GM12878 (cell line): ENCODE results near the gene ANKS1A. TPM values are rescaled to one million over a fixed set of nuclear protein-coding genes. Genes with fewer than 3 reads are reported as not detected.
A peak's percentile ranks its signal among the peaks of the same experiment; 100 is the strongest.

ENCODE experiments used
- ATAC-seq: fragments of 200-7000 bp; cut with Tn5 transposase; 3 replicates; pipeline ENCODE4 v1.9.1; 2020; ENCODE audit warnings: mild to moderate bottlenecking, moderate library complexity
- BruUV-seq: library from RNA; stranded (reverse); fragments of 400-500 nt; replicated peaks from 2 replicates; lab custom pipeline; 2021; lab: Mats Ljungman, UMichigan
- CTCF ChIA-PET: fragments of 300-600 bp; sonication (Branson Sonifier 250); formaldehyde crosslinking; extraction: SDS; loops from one replicate; lab custom pipeline; 2021; ENCODE audit warnings: inconsistent platforms; lab: Yijun Ruan, JAX
- POLR2A ChIA-PET: fragments of 350-600 bp; formaldehyde crosslinking; extraction: SDS; loops from one replicate; lab custom pipeline; 2021; ENCODE audit warnings: inconsistent platforms; lab: Charles Lee
- RAD21 ChIA-PET: fragments of 300-600 bp; sonication (Branson Sonifier 250); formaldehyde crosslinking; loops from one replicate; lab custom pipeline; 2023; ENCODE audit warnings: antibody characterized with exemption; ENCODE audit not compliant: unreplicated experiment; lab: Charles Lee
- SMC1A ChIA-PET: fragments of 300-600 bp; sonication (Branson Sonifier 250); formaldehyde crosslinking; loops from one replicate; lab custom pipeline; 2023; ENCODE audit not compliant: unreplicated experiment, uncharacterized antibody; lab: Charles Lee
- DNase-seq: peaks from one replicate; pipeline ENCODE4 v3.0.0-alpha.2; 2011; ENCODE audit warnings: low read depth, low spot score
- FAIRE-seq: peaks from 3 replicates; lab custom pipeline; 2011; peaks lifted over from hg19 to GRCh38; lab: Jason Lieb, UNC
- H2AFZ ChIP-seq: 2 replicates; pipeline ENCODE4 v1.6.0; 2011; ENCODE audit warnings: low read depth, low read length, control low read depth; ENCODE audit not compliant: control insufficient read depth
- H3K27ac ChIP-seq: 2 replicates; pipeline ENCODE4 v1.5.1; 2011; ENCODE audit warnings: control low read depth; ENCODE audit not compliant: control insufficient read depth, insufficient read depth
- H3K27me3 ChIP-seq, 2 experiments: replicated peaks in 1 of 2; 2 replicates each; pipeline versions ENCODE4 v1.6.0 to v1.6.1; 2011; ENCODE audit warnings: low read length in 1 of 2; ENCODE audit not compliant: control insufficient read depth in 2 of 2, insufficient read depth in 2 of 2
- H3K36me3 ChIP-seq, 2 experiments: 2 replicates each; pipeline ENCODE4 v1.5.1; 2011; ENCODE audit warnings: low read length in 1 of 2; ENCODE audit not compliant: control insufficient read depth in 2 of 2, insufficient read depth in 2 of 2
- H3K4me1 ChIP-seq: 2 replicates; pipeline ENCODE4 v1.6.1; 2011; ENCODE audit warnings: mild to moderate bottlenecking, low read length, moderate library complexity, mixed read lengths; ENCODE audit not compliant: control insufficient read depth, insufficient read depth
- H3K4me2 ChIP-seq: 2 replicates; pipeline ENCODE4 v1.6.0; 2011; ENCODE audit warnings: control low read depth; ENCODE audit not compliant: control insufficient read depth, insufficient read depth
- H3K4me3 ChIP-seq: fragments of 200-600 bp; sonication (generic); 2 replicates; pipeline ENCODE4 v1.5.1; 2016
- H3K79me2 ChIP-seq: 2 replicates; pipeline ENCODE4 v1.6.0; 2011; ENCODE audit warnings: low read length; ENCODE audit not compliant: control insufficient read depth, insufficient read depth
- H3K9ac ChIP-seq: 2 replicates; pipeline ENCODE4 v1.8.0; 2011; ENCODE audit warnings: low read length, control low read depth, mixed read lengths; ENCODE audit not compliant: control insufficient read depth, insufficient read depth
- H3K9me3 ChIP-seq: replicated peaks from 3 replicates; pipeline ENCODE4 v1.5.1; 2011; ENCODE audit warnings: mild to moderate bottlenecking, low read length; ENCODE audit not compliant: control insufficient read depth, insufficient read depth
- H4K20me1 ChIP-seq: 2 replicates; pipeline ENCODE4 v1.6.0; 2011; ENCODE audit not compliant: control insufficient read depth, insufficient read depth
- NFIC ChIP-seq: IDR thresholded peaks from 2 replicates; pipeline ENCODE4 v1.6.1; 2012; ENCODE audit warnings: low read depth, mild to moderate bottlenecking, inconsistent platforms, low read length, moderate library complexity
- RAD21 ChIP-seq: IDR thresholded peaks from 2 replicates; pipeline ENCODE4 v1.6.1; 2011; ENCODE audit warnings: mild to moderate bottlenecking, low read depth, low read length, moderate library complexity; ENCODE audit not compliant: insufficient read depth
- WGBS: methylation state at CpG from one replicate; pipeline ENCODE4 v1.1.6; 2016; ENCODE audit warnings: low lambda C conversion rate; ENCODE audit not compliant: insufficient replicate concordance, insufficient coverage; ENCODE audit errors: missing lambda C conversion rate; 5-methylcytosine and 5-hydroxymethylcytosine counted together
- in situ Hi-C: fragments of 300-500 bp; cut with MboI; formaldehyde crosslinking; loops from 9 replicates; pipeline ENCODE4 v1.14.3; 2018; ENCODE audit warnings: mixed read lengths
- intact Hi-C: fragments of 100-400 bp; cut with micrococcal nuclease; formaldehyde crosslinking; loops from one replicate; pipeline ENCODE4 v1.14.2; 2022; ENCODE audit not compliant: unreplicated experiment
- polyA plus RNA-seq, 11 experiments: library from polyadenylated mRNA; depleted of rRNA in 4 of 11; unstranded in 6 of 11; stranded (reverse) in 5 of 11; fragments of >200 nt; fragmentation: Nextera tagmentation in 4 of 11; fragmentation: Illumina TruSeq in 1 of 11; extraction: Ambion mirVana in 4 of 11; extraction: Trizol in 1 of 11; gene quantifications; 1 replicate in 1 of 11; 2 replicates in 10 of 11; pipeline versions ENCODE4 v1.2.1 to v1.2.3, GENCODE V29; 2011 to 2016; ENCODE audit warnings: inconsistent platforms in 2 of 11, missing spikeins in 2 of 11, low read depth in 1 of 11
- total RNA-seq, 4 experiments: library from RNA; depleted of rRNA in 3 of 4; stranded (reverse); fragments of >200 nt in 3 of 4; fragmentation: Illumina TruSeq in 1 of 4; extraction: Trizol in 1 of 4; gene quantifications; 2 replicates each; pipeline versions ENCODE4 v1.2.1 to v1.2.3, GENCODE V29; 2013 to 2021
- TF ChIP-seq, protein P1 (sequence below): fragments of 450-650 bp; IDR thresholded peaks from 2 replicates; pipeline ENCODE4 v1.6.1; 2016; ENCODE audit warnings: mild to moderate bottlenecking
- TF ChIP-seq, protein P2 (sequence below): fragments of 450-650 bp; IDR thresholded peaks from 2 replicates; pipeline ENCODE4 v1.6.1; 2017; ENCODE audit warnings: mild to moderate bottlenecking

The ANKS1A gene
- total and polyA plus RNA-seq, 10 of the 15 experiments (the other 5 are each of a cell fraction or from before 2014, with no cell fraction given) = 0.60 to 7.0 (median 3.0) TPM

GRCh38 chr6:34867484-34867883 is 21.6 kb upstream of the ANKS1A start:
- no peaks in the 10 kb centered on the region for H4K20me1 ChIP-seq
- FAIRE-seq = no peak
- no peaks in the 10 kb centered on the region for H3K4me1 ChIP-seq
- TF ChIP-seq RAD21 = peak; percentile 21; the same call in 1 of the 2 replicates
- TF ChIP-seq, protein P1, sequence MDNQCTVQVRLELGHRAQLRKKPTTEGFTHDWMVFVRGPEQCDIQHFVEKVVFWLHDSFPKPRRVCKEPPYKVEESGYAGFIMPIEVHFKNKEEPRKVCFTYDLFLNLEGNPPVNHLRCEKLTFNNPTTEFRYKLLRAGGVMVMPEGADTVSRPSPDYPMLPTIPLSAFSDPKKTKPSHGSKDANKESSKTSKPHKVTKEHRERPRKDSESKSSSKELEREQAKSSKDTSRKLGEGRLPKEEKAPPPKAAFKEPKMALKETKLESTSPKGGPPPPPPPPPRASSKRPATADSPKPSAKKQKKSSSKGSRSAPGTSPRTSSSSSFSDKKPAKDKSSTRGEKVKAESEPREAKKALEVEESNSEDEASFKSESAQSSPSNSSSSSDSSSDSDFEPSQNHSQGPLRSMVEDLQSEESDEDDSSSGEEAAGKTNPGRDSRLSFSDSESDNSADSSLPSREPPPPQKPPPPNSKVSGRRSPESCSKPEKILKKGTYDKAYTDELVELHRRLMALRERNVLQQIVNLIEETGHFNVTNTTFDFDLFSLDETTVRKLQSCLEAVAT = no peak
- TF ChIP-seq, protein P2, sequence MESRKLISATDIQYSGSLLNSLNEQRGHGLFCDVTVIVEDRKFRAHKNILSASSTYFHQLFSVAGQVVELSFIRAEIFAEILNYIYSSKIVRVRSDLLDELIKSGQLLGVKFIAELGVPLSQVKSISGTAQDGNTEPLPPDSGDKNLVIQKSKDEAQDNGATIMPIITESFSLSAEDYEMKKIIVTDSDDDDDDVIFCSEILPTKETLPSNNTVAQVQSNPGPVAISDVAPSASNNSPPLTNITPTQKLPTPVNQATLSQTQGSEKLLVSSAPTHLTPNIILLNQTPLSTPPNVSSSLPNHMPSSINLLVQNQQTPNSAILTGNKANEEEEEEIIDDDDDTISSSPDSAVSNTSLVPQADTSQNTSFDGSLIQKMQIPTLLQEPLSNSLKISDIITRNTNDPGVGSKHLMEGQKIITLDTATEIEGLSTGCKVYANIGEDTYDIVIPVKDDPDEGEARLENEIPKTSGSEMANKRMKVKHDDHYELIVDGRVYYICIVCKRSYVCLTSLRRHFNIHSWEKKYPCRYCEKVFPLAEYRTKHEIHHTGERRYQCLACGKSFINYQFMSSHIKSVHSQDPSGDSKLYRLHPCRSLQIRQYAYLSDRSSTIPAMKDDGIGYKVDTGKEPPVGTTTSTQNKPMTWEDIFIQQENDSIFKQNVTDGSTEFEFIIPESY = no peak
- no peak for TF ChIP-seq NFIC
- intact Hi-C loops = no loop called here
- no peaks in the 10 kb centered on the region for H3K9me3 ChIP-seq
- peaks cover 8 to 27% of the 10 kb centered on the region in 2 experiments for H3K36me3 ChIP-seq
- DNase-seq = no peak
- H3K27ac ChIP-seq = no peak overlapping the region
- H2AFZ ChIP-seq = no peak overlapping the region
- RAD21 ChIA-PET = no interaction called here
- in situ Hi-C loops = no loop called here
- WGBS = 94% methylated on average over 3 of the region's 3 CpGs
- no peak for ATAC-seq
- no TSS peak for BruUV-seq
- CTCF ChIA-PET = interaction anchor here (0.6 to 1.2 kb wide), 3 partner anchors 19 to 373 kb away, joined by 3 to 4 read pairs (median 4); partner anchors contain the start of gene BLTP3A
- no peak overlapping the region for H3K4me3 ChIP-seq
- SMC1A ChIA-PET = no interaction called here
- H3K79me2 ChIP-seq = no peaks in the 10 kb centered on the region
- no peak overlapping the region for H3K9ac ChIP-seq
- POLR2A ChIA-PET = no interaction called here
- no peaks in the 10 kb centered on the region for H3K27me3 ChIP-seq
- no peak overlapping the region for H3K4me2 ChIP-seq
